ENCODE measurements around the gene USP10.

DNA sequence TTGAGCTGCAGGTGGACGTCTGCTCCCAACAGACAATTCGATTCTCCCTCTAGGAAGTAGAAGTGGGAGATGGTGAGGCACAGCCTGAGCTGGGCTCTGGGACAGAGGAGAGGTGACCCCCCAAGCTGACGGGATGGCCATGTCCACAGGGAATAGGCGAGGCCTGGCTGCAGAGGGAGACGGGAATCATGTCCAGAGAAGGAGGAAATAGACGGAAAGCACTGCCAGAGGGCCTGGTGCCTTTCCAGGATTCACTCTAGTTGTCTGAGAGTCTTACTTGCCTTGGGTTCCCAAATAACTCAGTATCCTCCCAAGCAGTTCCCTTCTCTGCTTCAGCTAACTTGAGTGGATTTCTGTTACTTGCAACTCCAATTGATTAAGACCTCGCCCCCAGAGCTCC lies 115.7 kb downstream of the USP10 start:
- TF ChIP-seq, protein P1, sequence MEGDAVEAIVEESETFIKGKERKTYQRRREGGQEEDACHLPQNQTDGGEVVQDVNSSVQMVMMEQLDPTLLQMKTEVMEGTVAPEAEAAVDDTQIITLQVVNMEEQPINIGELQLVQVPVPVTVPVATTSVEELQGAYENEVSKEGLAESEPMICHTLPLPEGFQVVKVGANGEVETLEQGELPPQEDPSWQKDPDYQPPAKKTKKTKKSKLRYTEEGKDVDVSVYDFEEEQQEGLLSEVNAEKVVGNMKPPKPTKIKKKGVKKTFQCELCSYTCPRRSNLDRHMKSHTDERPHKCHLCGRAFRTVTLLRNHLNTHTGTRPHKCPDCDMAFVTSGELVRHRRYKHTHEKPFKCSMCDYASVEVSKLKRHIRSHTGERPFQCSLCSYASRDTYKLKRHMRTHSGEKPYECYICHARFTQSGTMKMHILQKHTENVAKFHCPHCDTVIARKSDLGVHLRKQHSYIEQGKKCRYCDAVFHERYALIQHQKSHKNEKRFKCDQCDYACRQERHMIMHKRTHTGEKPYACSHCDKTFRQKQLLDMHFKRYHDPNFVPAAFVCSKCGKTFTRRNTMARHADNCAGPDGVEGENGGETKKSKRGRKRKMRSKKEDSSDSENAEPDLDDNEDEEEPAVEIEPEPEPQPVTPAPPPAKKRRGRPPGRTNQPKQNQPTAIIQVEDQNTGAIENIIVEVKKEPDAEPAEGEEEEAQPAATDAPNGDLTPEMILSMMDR (conservative IDR thresholded peaks at IDR 0.05 in 1 of 2, IDR thresholded peaks at IDR 0.05 in 1 of 2; ENCODE audit: extremely low read depth in 1 of 2, insufficient read depth in 1 of 2, low read depth in 1 of 2, low read length in 2 of 2) = no peak
- no peak for TF ChIP-seq EZH2 (IDR thresholded peaks at IDR 0.05; ENCODE audit: borderline replicate concordance, low read length)

Measured in mammary epithelial cell (primary cell).